Measurements from ENCODE around the gene CALML3.
A peak's percentile ranks its signal among the peaks of the same experiment; 100 is the strongest.

Gene CALML3

GRCh38 chr10:5545778-5546710 lies 21.3 kb downstream of the CALML3 start:
- peak overlapping the region; percentile 85 for H3K27ac ChIP-seq
- TF ChIP-seq CTCF (conservative IDR thresholded peaks at IDR 0.05) (no peak), ZFX (IDR thresholded peaks at IDR 0.05) (no peak)

GRCh38 chr10:5546891-5547680 lies 22.3 kb downstream of the CALML3 start:
- TF ChIP-seq ZFX (IDR thresholded peaks at IDR 0.05) (no peak), CTCF (conservative IDR thresholded peaks at IDR 0.05) (no peak)
- peak overlapping the region; percentile 85 for H3K27ac ChIP-seq

- H3K27ac ChIP-seq: peak overlapping the region; percentile 85
These were observed 22.8 kb downstream of the CALML3 start for GRCh38 chr10:5547681-5547930.

GRCh38 chr10:5547931-5548660 lies 23.3 kb downstream of the CALML3 start:
- peak; percentile 43; the same call in 1 of the 2 replicates for TF ChIP-seq ZFX (IDR thresholded peaks at IDR 0.05)
- no peak for TF ChIP-seq CTCF (conservative IDR thresholded peaks at IDR 0.05)
- H3K27ac ChIP-seq: peak overlapping the region; percentile 85

More at GRCh38 chr10:5547681-5547930, 22.8 kb downstream of the CALML3 start:
- TF ChIP-seq ZFX (IDR thresholded peaks at IDR 0.05) (no peak), CTCF (conservative IDR thresholded peaks at IDR 0.05) (no peak)

- H3K27ac ChIP-seq: peak overlapping the region; percentile 85
- no peak for TF ChIP-seq CTCF (conservative IDR thresholded peaks at IDR 0.05)
These were observed 24.9 kb downstream of the CALML3 start for GRCh38 chr10:5549462-5550249.

GRCh38 chr10:5550250-5550545 lies 25.4 kb downstream of the CALML3 start:
- H3K27ac ChIP-seq: peak overlapping the region; percentile 83; the same call in 1 of the 2 replicates
- TF ChIP-seq ZFX (IDR thresholded peaks at IDR 0.05) (no peak), CTCF (conservative IDR thresholded peaks at IDR 0.05) (no peak)
